Transverse colon (tissue), 4 donors: ENCODE measurements around the gene GTF2I. TPM values are rescaled to one million over a fixed set of nuclear protein-coding genes. Genes with fewer than 3 reads are reported as not detected.
"Not testable (repeated sequence)": the region's sequence is repeated elsewhere in the genome, so short reads cannot be mapped to it uniquely, and the experiment has no call there.

Experiments used
- DNase-seq: peaks from one replicate; pipeline ENCODE4 v3.0.0-alpha.2; 2019
- H3K27ac ChIP-seq, 4 donors: fragments of 200-600 bp; sonication (generic); 2 replicates each; pipeline ENCODE4 v1.5.1; 2016 to 2018; ENCODE audit warnings: inconsistent platforms in 4 of 4
- H3K27me3 ChIP-seq: fragments of 200-600 bp; sonication (generic); 2 replicates; pipeline ENCODE4 v1.5.1; 2017; ENCODE audit warnings: inconsistent platforms
- H3K36me3 ChIP-seq, 4 donors: fragments of 200-600 bp; sonication (generic); 2 replicates each; pipeline ENCODE4 v1.5.1; 2017 to 2019; ENCODE audit warnings: inconsistent platforms in 4 of 4
- H3K4me1 ChIP-seq, 4 donors: fragments of 200-600 bp; sonication (generic); 2 replicates each; pipeline ENCODE4 v1.5.1; 2017 to 2020; ENCODE audit warnings: inconsistent platforms in 4 of 4
- H3K4me3 ChIP-seq, 4 donors: fragments of 200-600 bp; sonication (generic); 1 replicate in 1 of 4; 2 replicates in 3 of 4; pipeline versions ENCODE4 v1.5.1 to v1.6.1; 2017 to 2019; ENCODE audit warnings: inconsistent platforms in 4 of 4
- H3K9me3 ChIP-seq, 2 donors: fragments of 200-600 bp; sonication (generic); 2 replicates each; pipeline ENCODE4 v1.5.1; 2017 to 2019; ENCODE audit warnings: inconsistent platforms in 2 of 2
- WGBS, 2 donors: methylation state at CpG; one replicate each; pipeline ENCODE4 v1.1.5; 2018; ENCODE audit warnings: low coverage in 1 of 2; 5-methylcytosine and 5-hydroxymethylcytosine counted together
- in situ Hi-C, 4 donors: fragments of 200-750 bp; cut with MboI; loops; one replicate each; pipeline versions ENCODE4 v1.15.0 to v1.15.1; 2017; ENCODE audit warnings: low sequenced_read_pairs in 3 of 4, low pct_ligation_motif_present in 1 of 4, low pct_unique_long_range_greater_than_20kb in 1 of 4
- intact Hi-C: fragments of 100-400 bp; cut with DNase I; formaldehyde crosslinking; loops from one replicate; pipeline ENCODE4 v1.15.1; 2023; ENCODE audit warnings: low total_unique reads
- total RNA-seq, 4 donors: library from RNA; depleted of rRNA; stranded (reverse); fragments of >200 nt; gene quantifications; one replicate each; pipeline ENCODE4 v1.1.0, GENCODE V29; 2016
- TF ChIP-seq, protein P1 (sequence below), 5 experiments: fragments of 200-600 bp in 3 of 5; fragments of 450-650 bp in 2 of 5; sonication (generic) in 3 of 5; IDR thresholded peaks; 1 replicate in 2 of 5; 2 replicates in 3 of 5; pipeline ENCODE4 v1.5.1; 2016 to 2017; ENCODE audit warnings: antibody characterized with exemption in 5 of 5, inconsistent platforms in 3 of 5, mild to moderate bottlenecking in 2 of 5, moderate library complexity in 1 of 5

Gene GTF2I
- total RNA-seq, 4 donors from 2014 or later, result 90.5 to 216 (median 139) TPM

DNA sequence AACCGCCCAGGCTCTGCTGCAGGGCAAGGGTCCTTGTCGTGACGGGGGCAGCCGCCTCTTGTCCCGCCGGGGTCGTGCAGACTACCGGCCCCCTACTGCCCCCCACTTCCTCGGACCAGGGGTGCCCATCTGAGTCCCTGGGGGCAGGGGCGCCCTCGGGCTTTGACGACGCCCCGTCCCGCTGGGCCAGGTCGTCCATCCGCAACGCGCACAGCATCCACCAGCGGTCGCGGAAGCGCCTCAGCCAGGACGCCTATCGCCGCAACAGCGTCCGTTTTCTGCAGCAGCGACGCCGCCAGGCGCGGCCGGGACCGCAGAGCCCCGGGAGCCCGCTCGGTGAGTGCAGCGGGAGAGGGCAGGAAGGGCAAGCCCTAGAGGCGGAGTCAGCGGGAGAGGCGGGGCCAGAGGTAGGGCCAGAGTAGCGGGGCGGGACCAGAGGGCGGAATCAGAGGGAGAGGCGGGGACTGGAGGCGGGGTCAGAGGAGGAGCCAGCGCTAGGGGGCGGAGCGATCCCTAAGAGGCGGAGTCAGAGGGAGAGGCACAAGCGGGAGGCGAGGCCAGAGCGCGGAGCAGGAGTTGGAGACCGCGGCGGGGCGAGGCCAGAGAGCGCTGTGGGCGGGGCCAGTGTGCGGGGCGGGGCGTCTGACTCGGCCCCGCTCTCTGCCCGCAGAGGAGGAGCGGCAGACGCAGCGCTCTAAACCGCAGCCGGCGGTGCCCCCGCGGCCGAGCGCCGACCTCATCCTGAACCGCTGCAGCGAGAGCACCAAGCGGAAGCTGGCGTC lies 131.0 kb downstream of the GTF2I start:
- H3K9me3 ChIP-seq, H3K4me1 ChIP-seq, H3K27me3 ChIP-seq, in situ Hi-C loops, intact Hi-C loops, H3K36me3 ChIP-seq: not testable (repeated sequence)
- H3K27ac ChIP-seq, result peak overlapping the region in 2 of 4 donors; percentile 48 to 59
- TF ChIP-seq, protein P1, sequence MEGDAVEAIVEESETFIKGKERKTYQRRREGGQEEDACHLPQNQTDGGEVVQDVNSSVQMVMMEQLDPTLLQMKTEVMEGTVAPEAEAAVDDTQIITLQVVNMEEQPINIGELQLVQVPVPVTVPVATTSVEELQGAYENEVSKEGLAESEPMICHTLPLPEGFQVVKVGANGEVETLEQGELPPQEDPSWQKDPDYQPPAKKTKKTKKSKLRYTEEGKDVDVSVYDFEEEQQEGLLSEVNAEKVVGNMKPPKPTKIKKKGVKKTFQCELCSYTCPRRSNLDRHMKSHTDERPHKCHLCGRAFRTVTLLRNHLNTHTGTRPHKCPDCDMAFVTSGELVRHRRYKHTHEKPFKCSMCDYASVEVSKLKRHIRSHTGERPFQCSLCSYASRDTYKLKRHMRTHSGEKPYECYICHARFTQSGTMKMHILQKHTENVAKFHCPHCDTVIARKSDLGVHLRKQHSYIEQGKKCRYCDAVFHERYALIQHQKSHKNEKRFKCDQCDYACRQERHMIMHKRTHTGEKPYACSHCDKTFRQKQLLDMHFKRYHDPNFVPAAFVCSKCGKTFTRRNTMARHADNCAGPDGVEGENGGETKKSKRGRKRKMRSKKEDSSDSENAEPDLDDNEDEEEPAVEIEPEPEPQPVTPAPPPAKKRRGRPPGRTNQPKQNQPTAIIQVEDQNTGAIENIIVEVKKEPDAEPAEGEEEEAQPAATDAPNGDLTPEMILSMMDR (IDR thresholded peaks at IDR 0.05), result peak in 1 of 5 experiments; percentile 5
- 0% methylated on average over 13 of the region's 82 CpGs; no CpG with 5 or more reads in 1 of the 2 donors for WGBS, 2 donors
- peak; percentile 98 for DNase-seq
- peak overlapping the region in 2 of 4 donors; percentile 19 to 46 for H3K4me3 ChIP-seq

DNA sequence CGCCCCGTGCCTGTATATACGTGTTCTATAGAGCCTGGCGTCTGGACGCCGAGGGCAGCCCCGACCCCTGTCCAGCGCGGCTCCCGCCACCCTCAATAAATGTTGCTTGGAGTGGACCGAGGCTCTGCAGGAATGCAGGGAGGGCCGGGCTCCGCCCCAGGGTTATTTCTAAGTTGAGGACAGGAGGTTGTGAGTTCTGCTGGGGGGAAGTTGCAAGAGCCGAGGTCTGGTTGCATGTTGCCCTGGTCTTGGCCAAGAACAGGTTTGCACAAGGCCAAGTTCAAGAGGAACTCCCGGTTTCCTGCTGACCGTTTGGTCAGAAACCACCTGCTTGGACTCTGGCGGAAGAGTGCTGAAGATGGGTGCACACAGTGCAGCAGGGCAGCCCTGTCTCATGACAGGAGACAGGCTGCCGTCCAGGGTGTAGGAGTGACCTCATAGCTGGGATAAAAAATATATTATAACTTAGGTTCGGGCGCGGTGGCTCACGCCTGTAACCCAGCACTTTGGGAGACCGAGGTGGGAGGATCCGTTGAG lies 131.8 kb downstream of the GTF2I start:
- DNase-seq, H3K4me1 ChIP-seq, H3K27me3 ChIP-seq, H3K4me3 ChIP-seq, in situ Hi-C loops, intact Hi-C loops, H3K9me3 ChIP-seq, H3K27ac ChIP-seq, H3K36me3 ChIP-seq: not testable (repeated sequence)
- no CpG with 5 or more reads among the region's 24 CpGs for WGBS, 2 donors

DNA sequence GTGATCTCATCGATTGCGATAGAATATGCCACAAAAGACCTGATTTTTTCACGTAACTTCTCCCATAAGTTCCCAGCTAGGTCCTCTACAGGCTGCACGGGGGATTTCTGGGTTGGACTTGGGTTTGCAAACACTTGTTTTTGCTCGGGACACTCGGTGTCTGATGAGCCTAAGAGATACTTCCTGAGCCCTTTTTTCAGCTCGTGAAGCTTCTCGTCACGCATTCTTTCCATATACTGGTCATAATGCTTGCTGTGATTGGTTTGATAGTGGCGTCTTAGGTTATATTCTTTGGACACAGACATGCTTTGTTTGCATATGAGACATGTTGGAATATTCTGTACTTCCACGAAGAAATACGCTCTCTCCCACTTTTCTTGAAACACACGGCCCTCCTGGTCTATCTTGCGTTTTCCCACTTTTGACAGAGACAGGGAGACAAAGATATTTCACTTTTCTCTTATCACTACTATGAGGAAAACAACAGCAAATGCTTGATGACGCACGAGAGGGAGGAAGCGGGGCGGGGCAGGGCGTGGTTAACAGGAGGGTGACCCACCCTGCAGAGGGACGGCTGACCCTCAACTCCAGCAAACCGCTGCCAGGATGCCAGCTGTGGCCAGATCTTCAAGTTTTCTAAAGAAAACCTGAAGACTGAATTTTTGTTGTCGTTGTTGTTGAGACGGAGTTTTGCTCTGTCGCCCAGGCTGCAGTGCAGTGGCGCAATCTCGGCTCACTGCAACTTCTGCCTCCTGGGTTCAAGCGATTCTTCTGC lies 140.5 kb downstream of the GTF2I start:
- intact Hi-C loops, result not testable (repeated sequence)

DNA sequence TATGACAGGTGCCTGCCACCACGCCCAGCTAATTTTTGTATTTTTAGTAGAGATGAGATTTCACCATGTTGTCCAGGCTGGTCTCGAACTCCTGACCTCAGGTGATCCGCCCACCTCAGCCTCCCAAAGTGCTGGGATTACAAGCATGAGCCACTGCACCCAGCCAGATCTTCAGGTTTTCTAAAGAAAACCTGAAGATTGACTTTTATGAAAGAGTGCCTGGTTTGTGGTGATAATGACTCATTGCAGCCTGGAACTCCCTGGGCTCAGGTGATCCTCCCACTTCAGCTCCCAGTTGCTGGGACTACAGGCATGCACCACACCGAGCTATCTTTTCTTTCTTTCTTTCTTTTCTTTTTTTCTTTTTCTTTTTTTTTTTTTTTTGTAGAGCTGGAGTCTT lies 141.1 kb downstream of the GTF2I start:
- intact Hi-C loops, H3K9me3 ChIP-seq, in situ Hi-C loops, H3K4me3 ChIP-seq, H3K36me3 ChIP-seq, H3K27me3 ChIP-seq, DNase-seq, H3K27ac ChIP-seq, H3K4me1 ChIP-seq: not testable (repeated sequence)
- 67 to 100% methylated on average over 1 of the region's 4 CpGs for WGBS, 2 donors

More for the DNA sequence above, 140.5 kb downstream of the GTF2I start:
- H3K9me3 ChIP-seq, H3K27ac ChIP-seq, H3K27me3 ChIP-seq, in situ Hi-C loops, H3K4me3 ChIP-seq, H3K36me3 ChIP-seq, DNase-seq, H3K4me1 ChIP-seq: not testable (repeated sequence)
- 80% methylated on average over 2 of the region's 27 CpGs; no CpG with 5 or more reads in 1 of the 2 donors for WGBS, 2 donors

Other genes with a start within 250 kb of the GTF2I start
- gene GTF2IRD1, start 203.8 kb upstream of the GTF2I start, total RNA-seq, result 10 to 100 TPM in 3 of 4 donors, 1 to 10 TPM in 1; 4.6 to 22.4 (median 14.7) TPM
- gene NCF1, start 116.3 kb downstream of the GTF2I start, total RNA-seq, result 1 to 10 TPM in 3 of 4 donors, not detected in 1; 5.2 to 8.1 (median 6.6) TPM
- 100 to 1,000 TPM in 1 of 4 donors, 10 to 100 TPM in 3; 12.1 to 103 (median 24.9) TPM for gene GTF2IRD2, start 193.9 kb downstream of the GTF2I start, total RNA-seq